Measurements from ENCODE around the gene MYH15.

The MYH15 gene

DNA sequence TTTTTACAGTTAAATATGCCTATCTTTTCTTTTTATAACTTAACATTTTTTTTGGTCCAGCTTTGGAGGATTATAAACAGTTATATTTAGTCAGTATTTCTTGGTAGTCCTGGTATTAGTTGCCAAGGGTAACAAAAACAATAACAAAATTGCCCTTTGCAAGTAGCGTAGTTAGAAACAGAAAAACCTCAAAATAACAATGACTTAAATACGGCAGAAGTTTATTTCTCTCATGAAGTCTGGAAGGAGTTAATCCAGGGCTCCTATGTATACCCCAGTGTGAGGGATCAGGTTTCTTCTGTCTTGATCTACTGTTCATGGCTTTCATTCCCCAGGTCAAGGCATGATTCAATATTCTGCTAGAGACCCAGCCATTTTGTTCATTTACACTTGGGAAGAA lies 14.1 kb upstream of the MYH15 start:
- Histone ChIP-seq H3K4me3 (replicated peaks; ENCODE audit: low read depth, low read length) (no peak overlapping the region), H3K36me3 (ENCODE audit: control insufficient read depth, insufficient read depth, low read length) (no peaks in the 10 kb centered on the region), H3K27me3 (replicated peaks; ENCODE audit: control insufficient read depth, insufficient read depth, low read length) (no peaks in the 10 kb centered on the region)
- DNase-seq (ENCODE audit: extremely low read depth, insufficient read length): no peak
- TF ChIP-seq, protein P1, sequence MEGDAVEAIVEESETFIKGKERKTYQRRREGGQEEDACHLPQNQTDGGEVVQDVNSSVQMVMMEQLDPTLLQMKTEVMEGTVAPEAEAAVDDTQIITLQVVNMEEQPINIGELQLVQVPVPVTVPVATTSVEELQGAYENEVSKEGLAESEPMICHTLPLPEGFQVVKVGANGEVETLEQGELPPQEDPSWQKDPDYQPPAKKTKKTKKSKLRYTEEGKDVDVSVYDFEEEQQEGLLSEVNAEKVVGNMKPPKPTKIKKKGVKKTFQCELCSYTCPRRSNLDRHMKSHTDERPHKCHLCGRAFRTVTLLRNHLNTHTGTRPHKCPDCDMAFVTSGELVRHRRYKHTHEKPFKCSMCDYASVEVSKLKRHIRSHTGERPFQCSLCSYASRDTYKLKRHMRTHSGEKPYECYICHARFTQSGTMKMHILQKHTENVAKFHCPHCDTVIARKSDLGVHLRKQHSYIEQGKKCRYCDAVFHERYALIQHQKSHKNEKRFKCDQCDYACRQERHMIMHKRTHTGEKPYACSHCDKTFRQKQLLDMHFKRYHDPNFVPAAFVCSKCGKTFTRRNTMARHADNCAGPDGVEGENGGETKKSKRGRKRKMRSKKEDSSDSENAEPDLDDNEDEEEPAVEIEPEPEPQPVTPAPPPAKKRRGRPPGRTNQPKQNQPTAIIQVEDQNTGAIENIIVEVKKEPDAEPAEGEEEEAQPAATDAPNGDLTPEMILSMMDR (IDR thresholded peaks at IDR 0.05; ENCODE audit: insufficient read depth, low read length, poor library complexity, severe bottlenecking): no peak

GRCh38 chr3:108518895-108519294 lies 8.5 kb upstream of the MYH15 start:
- Histone ChIP-seq H3K36me3 (ENCODE audit: control insufficient read depth, insufficient read depth, low read length) (no peaks in the 10 kb centered on the region), H3K4me3 (replicated peaks; ENCODE audit: low read depth, low read length) (no peak overlapping the region), H3K27me3 (replicated peaks; ENCODE audit: control insufficient read depth, insufficient read depth, low read length) (no peaks in the 10 kb centered on the region)
- TF ChIP-seq, protein P1 (IDR thresholded peaks at IDR 0.05; ENCODE audit: insufficient read depth, low read length, poor library complexity, severe bottlenecking): no peak
- no peak for DNase-seq (ENCODE audit: extremely low read depth, insufficient read length)

DNA sequence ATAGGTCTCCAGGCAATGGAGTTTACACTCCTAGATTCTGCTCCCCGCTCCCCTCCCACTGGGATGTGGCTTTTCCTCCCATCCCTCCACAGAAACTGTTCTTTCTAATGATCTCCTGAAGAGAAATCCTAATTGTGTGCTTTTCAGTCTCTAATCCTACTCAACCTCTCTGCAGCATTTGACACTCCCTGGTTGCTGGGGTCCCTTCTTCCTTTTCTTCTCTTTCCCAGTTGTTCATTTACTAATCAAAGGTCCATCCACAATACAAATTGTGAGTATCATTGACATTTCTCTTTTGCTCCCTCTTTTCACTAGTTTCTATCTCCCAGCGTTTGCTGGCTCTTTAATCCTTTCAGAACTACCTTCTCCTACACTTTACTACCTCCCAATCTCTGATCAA lies 6.5 kb upstream of the MYH15 start:
- TF ChIP-seq, protein P1 (IDR thresholded peaks at IDR 0.05; ENCODE audit: insufficient read depth, low read length, poor library complexity, severe bottlenecking): no peak
- no peak overlapping the region for H3K4me3 ChIP-seq (replicated peaks; ENCODE audit: low read depth, low read length)
- DNase-seq (ENCODE audit: extremely low read depth, insufficient read length): no peak
- H3K27me3 ChIP-seq (replicated peaks; ENCODE audit: control insufficient read depth, insufficient read depth, low read length): no peaks in the 10 kb centered on the region
- no peaks in the 10 kb centered on the region for H3K36me3 ChIP-seq (ENCODE audit: control insufficient read depth, insufficient read depth, low read length)

DNA sequence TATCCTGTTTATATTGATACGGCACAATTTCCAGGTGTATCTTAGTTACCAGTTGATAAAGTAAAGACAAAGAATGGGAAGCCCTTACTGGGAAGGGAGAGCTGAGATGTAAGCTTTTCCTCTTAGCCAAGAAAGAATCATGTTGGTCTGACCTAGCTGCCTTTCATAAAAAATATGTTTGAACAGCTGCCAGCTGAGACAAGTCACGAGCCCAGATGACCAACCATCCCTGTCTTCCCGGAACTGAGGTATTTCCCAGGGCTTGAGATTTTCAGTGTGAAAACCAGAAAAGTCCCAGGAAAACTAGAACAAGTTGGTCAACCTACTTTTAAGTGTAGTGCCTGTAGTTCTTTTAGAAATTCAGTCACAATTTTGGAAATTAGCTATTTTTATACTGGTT lies 3.6 kb upstream of the MYH15 start:
- H3K4me3 ChIP-seq (replicated peaks; ENCODE audit: low read depth, low read length): no peak overlapping the region
- H3K36me3 ChIP-seq (ENCODE audit: control insufficient read depth, insufficient read depth, low read length): no peaks in the 10 kb centered on the region
- DNase-seq (ENCODE audit: extremely low read depth, insufficient read length): no peak
- H3K27me3 ChIP-seq (replicated peaks; ENCODE audit: control insufficient read depth, insufficient read depth, low read length): no peaks in the 10 kb centered on the region
- TF ChIP-seq, protein P1 (IDR thresholded peaks at IDR 0.05; ENCODE audit: insufficient read depth, low read length, poor library complexity, severe bottlenecking): no peak

GRCh38 chr3:108512671-108513070 lies 2.3 kb upstream of the MYH15 start:
- TF ChIP-seq, protein P1 (IDR thresholded peaks at IDR 0.05; ENCODE audit: insufficient read depth, low read length, poor library complexity, severe bottlenecking): no peak
- H3K4me3 ChIP-seq (replicated peaks; ENCODE audit: low read depth, low read length): no peak overlapping the region
- no peak for DNase-seq (ENCODE audit: extremely low read depth, insufficient read length)
- H3K27me3 ChIP-seq (replicated peaks; ENCODE audit: control insufficient read depth, insufficient read depth, low read length): no peaks in the 10 kb centered on the region
- no peaks in the 10 kb centered on the region for H3K36me3 ChIP-seq (ENCODE audit: control insufficient read depth, insufficient read depth, low read length)

- Histone ChIP-seq H3K4me3 (replicated peaks; ENCODE audit: low read depth, low read length) (no peak overlapping the region), H3K27me3 (replicated peaks; ENCODE audit: control insufficient read depth, insufficient read depth, low read length) (no peaks in the 10 kb centered on the region), H3K36me3 (ENCODE audit: control insufficient read depth, insufficient read depth, low read length) (no peaks in the 10 kb centered on the region)
- DNase-seq (ENCODE audit: extremely low read depth, insufficient read length): no peak
- TF ChIP-seq, protein P1 (IDR thresholded peaks at IDR 0.05; ENCODE audit: insufficient read depth, low read length, poor library complexity, severe bottlenecking): no peak
Observed at GRCh38 chr3:108511490-108511889, 1.1 kb upstream of the MYH15 start.
